Fibroblast of the conjunctiva (primary cell): ENCODE data around the gene AFF2.
"Not testable (repeated sequence)": the region's sequence is repeated elsewhere in the genome, so short reads cannot be mapped to it uniquely, and the experiment has no call there.

Experiments used
- DNase-seq: peaks from one replicate; pipeline ENCODE4 v3.0.0-alpha.2; 2010; ENCODE audit warnings: low read depth

AFF2 gene

GRCh38 chrX:148643460-148643859 lies 143.0 kb downstream of the AFF2 start:
- DNase-seq: no peak

GRCh38 chrX:148647651-148648050 lies 147.2 kb downstream of the AFF2 start:
- DNase-seq: no peak

GRCh38 chrX:148649145-148649795 lies 148.9 kb downstream of the AFF2 start:
- DNase-seq: no peak

- no peak for DNase-seq
Observed at GRCh38 chrX:148658115-148658730, 157.8 kb downstream of the AFF2 start.

- DNase-seq: no peak
Observed at GRCh38 chrX:148659481-148659880, 159.1 kb downstream of the AFF2 start.

- DNase-seq: no peak
Observed at GRCh38 chrX:148661035-148661434, 160.6 kb downstream of the AFF2 start.

GRCh38 chrX:148662014-148662413 lies 161.6 kb downstream of the AFF2 start:
- DNase-seq: no peak

- DNase-seq: no peak
Observed at GRCh38 chrX:148664171-148664570, 163.8 kb downstream of the AFF2 start.

GRCh38 chrX:148664995-148665394 lies 164.6 kb downstream of the AFF2 start:
- DNase-seq: no peak

- not testable (repeated sequence) for DNase-seq
Observed at GRCh38 chrX:148669175-148669574, 168.8 kb downstream of the AFF2 start.

GRCh38 chrX:148670277-148670676 lies 169.9 kb downstream of the AFF2 start:
- no peak for DNase-seq

- no peak for DNase-seq
Observed at GRCh38 chrX:148672517-148672916, 172.1 kb downstream of the AFF2 start.

GRCh38 chrX:148681605-148682004 lies 181.2 kb downstream of the AFF2 start:
- no peak for DNase-seq

GRCh38 chrX:148682206-148682605 lies 181.8 kb downstream of the AFF2 start:
- DNase-seq: no peak

GRCh38 chrX:148691456-148691855 lies 191.0 kb downstream of the AFF2 start:
- no peak for DNase-seq

GRCh38 chrX:148695255-148695654 lies 194.8 kb downstream of the AFF2 start:
- DNase-seq: no peak

GRCh38 chrX:148698221-148698620 lies 197.8 kb downstream of the AFF2 start:
- DNase-seq: no peak

- DNase-seq: no peak
Observed at GRCh38 chrX:148700021-148700420, 199.6 kb downstream of the AFF2 start.

- DNase-seq: no peak
Observed at GRCh38 chrX:148713981-148714380, 213.6 kb downstream of the AFF2 start.

- DNase-seq: no peak
Observed at GRCh38 chrX:148715361-148715760, 214.9 kb downstream of the AFF2 start.

- no peak for DNase-seq
Observed at GRCh38 chrX:148722966-148723365, 222.5 kb downstream of the AFF2 start.

GRCh38 chrX:148723551-148723950 lies 223.1 kb downstream of the AFF2 start:
- DNase-seq: no peak

GRCh38 chrX:148728901-148729300 lies 228.5 kb downstream of the AFF2 start:
- DNase-seq: no peak

- no peak for DNase-seq
Observed at GRCh38 chrX:148732743-148733142, 232.3 kb downstream of the AFF2 start.
